HG03280 (cell line): Measurements from ENCODE around the gene SETX.
A peak's percentile ranks its signal among the peaks of the same experiment; 100 is the strongest.

Experiments
- ATAC-seq: cut with Tn5 transposase; IDR thresholded peaks from one replicate; pipeline ENCODE4 v1.9.1; 2021; ENCODE audit warnings: mild to moderate bottlenecking, moderate library complexity; ENCODE audit not compliant: unreplicated experiment

The SETX gene

DNA sequence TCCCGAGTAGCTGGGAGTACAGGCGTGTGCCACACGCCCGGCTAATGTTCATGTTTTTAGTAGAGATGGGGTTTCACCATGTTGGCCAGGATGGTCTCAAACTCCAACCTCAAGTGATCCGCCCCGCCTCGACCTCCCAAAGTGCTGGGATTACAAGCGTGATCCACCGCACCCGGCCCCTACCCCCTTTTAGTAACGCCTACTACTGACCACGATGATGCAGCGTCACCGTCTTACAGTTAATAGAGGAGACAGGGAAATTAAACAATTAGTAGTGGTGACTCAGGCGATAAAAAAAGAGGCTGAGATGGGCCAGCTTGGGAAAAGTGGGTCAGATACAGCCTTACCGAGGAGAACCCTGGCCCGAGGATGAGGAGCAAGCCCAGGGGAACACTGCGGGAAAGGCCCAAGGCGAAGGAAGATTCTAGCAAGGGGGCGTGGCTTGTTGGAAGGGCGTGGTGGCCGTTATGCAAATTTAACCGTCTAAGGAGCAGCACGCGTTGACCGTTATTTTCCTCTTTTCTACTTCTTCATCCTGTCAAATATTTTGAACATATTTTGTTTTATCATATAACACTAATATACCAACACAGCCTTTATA, 1.6 kb upstream of the SETX start:
- no peak for ATAC-seq

DNA sequence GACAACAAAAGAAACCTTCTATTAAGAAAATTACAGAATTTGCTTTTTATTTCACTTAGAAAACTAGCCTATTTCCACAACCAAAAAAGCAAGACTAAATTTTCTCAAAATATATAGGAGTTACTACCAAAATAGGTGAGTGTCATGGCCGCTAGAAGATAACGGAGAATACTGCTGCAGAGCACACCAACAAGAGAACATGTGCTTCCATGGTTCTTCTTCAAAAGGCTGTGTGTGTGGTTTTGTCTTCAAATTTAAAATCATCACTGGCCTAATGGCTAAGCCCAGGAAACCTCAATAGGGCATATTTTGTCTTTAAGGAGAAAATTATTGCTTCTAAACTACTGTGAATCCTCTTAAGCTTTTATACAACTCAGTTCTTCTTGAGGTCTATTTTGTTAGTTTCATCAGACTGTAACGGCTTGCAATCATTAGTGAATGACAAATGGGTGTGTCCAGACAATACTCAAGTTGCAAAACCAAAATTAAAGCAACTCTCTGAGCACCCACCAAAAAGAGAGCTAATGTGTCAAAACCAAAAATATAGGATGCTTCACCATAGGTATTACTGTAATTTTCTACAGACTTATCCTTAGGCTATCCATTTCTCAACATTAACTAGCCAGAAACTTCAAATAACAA, 3.3 kb downstream of the SETX start:
- no peak for ATAC-seq

DNA sequence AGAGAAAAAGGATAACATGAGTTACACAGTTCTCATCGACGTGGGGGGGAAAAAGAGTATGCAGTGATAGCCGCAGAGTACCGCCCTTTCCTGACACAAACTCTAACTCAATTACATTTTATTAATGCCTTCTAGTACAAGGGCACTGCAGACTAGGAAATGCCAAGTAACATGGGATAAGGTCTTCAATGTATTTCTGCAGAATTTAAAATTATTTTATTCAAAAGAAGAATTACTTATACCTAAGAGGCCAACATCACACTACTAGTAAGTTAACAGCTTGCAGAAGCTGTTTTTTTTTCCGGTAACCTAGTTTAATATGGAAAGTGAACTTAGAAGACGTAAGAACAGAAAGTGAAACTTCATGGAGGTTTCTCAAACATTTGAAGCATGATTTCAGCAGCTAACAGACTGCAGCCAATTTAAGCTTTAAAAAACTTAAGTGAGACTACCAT, 3.9 kb downstream of the SETX start:
- ATAC-seq = peak; percentile 23

DNA sequence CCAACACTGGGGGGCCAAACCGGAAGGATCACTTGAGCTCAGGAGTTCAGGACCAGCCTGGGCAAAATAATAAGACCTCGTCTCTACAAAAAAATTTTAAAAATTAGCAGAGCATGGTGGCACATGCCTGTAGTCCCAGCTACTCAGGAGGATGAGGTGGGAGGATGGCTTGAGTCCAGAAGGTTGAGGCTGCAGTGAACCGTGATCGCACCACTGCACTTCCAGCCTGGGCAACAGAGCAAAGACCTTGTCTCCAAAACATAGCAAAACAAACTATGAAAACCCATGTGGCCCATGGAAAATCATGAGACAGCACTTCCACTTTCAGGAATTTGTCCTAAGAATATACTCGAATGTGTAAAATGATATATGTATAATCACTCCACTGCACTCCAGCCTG, 6.1 kb downstream of the SETX start:
- ATAC-seq = no peak

DNA sequence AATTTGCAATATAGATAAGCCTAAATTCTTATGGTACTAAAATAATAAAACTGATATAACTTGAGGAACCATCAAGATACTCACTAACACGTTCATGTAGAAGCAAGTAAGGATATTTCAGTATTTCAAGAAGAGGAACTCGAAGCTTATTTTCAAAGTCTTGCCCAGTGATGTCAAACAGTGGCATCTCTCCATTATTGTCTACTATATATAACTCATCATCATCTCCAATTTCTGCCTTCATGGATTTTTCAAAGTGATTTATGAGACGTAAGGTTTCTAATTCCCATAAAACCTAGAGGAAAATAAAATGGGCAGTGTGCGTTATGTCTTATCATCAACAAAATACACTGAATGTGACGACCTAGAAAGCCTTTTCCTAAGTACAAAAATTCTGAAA, 8.6 kb downstream of the SETX start:
- no peak for ATAC-seq

DNA sequence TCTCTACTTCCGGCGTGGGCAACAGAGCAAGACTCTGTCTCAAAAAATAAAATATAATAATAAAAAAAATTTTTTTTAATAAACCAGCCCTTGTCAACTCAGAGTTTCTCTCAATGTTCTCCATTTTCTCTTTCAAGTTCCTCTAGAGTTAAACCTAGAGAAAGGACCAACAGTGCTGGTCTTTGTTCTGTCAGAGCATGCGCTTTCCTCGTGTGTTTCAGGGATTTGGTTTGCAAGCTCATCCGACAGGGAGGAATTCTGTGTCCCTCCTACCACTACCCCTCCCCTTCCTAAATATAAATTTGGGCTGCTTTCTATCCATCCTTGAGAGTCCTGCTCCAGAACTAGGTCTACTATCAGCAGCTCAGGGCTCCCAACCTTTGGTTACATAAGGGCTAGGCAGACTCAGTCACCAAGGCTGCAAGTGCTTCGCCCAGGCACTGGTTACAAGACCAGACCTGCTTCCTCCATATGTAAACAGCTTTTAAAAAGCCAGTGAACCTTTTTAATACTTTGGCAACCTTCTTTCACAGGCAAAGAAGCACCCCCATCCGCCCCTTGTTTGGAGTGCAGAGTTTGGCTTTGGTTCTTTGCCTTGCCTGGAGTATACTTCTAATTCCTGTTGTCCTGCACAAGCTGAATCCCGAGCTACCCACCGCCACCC, 13.5 kb downstream of the SETX start:
- no peak for ATAC-seq

DNA sequence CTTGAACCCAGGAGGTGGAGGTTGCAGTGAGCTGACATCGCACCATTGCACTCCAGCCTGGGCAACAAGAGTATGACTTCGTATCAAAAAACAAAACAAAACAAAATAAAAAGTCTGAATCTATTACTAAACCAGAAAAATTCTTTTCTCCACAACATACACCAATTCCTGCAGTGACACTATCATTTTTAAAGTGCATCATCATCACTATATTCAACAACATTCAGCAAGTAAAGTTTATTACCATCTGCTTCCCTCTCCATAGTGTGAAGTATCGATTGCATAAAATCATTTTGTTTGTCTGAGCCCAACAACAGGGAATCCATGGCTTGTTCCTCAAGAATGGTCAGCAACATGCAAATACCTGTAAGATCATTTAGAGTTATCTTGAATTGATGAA, 20.4 kb downstream of the SETX start:
- no peak for ATAC-seq

DNA sequence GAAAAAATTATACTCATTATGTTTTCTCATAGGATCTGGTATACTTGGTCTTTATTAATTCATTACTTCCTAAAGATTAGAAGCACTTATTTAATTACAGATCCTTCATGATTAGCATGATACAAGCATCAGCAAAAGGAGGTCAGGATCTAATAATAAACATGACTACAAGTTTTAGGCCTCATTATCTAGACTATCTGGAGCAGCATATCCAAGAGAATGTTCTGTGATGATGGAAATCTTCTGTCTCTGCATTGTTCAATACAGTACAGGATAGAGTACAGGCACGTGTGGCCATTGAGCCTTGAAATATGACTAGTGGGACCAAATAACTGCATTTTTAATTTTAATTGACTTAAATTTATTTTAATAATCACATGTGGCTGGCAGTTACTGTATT, 21.2 kb downstream of the SETX start:
- ATAC-seq = no peak

DNA sequence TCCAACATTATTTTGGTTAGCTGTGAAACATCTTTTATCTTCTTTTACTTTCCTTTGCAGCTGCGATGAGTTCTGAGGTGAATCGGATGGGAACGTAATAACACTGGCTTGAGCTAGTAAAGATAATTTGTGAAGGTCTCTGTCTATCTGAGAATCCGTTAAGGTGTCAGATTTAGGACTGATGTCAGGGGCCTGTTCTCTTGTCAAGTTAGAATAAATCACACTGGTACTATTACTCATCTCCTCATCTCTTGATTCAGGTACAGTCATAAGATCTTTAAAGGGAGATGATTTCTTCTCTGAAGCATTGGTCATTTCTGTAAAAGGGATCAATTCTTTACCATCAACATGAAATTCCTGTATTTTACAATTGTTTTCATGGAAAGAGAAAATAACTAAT, 26.2 kb downstream of the SETX start:
- no peak for ATAC-seq

DNA sequence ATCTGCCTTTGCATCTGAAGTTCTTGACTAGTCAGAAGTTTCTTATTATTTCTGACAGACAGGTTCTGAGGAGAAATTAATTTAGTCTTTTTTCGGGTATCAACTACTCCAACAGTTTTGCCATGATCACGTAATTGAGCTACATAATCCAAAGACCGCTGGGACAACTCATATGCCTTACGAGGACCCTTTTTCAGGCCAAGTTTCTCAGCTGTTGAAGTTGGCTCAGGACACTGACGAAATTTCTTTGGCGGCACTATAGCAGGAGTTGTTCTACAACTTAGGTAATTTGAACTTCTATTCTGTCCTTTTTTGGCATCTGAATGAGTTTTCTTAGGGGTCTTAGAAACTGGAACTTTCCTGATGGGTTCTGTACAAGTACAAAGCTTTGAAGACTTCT, 27.2 kb downstream of the SETX start:
- no peak for ATAC-seq

DNA sequence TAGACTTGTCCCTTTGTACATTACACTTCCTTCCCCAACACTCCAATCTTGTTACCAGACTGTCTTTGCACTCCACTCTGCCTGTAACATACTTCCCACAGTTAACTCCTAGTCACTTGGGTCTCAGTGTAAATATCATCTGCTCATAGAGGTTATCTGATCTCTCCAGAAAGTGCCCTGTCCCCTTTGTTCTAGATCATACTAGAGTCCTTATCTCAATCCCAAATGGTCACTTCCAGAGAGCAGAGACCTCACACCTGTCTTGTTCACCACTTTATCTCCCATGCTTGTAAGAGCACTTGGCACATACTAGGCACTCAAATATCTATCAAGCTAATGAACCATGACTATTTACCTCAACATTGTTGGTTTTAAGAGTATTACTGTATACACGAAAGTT, 30.4 kb downstream of the SETX start:
- no peak for ATAC-seq

DNA sequence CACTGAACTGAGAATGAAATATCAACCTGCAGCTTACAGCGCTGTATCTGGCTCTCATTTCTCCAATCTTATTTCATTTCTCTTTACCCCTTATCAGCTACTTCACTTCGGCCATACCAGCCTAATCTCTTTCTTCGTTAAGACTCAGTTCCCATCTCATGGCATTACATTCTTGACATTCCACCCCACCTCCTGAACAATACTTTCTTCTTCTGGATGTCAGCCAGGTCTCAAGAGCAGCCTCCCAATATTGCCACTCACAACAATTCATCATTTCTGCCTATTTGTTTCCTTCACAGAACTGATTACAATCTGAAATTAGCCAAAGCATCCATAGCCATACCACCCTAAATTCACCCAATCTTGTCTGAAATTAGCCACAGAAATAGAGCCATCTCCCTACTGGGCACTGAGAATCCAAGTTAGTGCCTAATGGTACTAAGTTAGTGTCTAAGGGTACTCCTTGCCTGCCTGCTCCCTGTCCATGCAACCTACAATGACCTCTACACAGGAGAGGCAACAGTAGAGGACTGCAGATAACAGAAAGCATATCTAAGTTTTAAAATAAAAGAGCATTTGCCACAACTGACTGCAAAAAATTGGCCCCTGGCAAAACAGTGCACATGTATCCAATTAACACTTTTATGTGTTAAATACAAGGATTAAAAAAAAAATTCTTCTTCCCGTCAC, 35.2 kb downstream of the SETX start:
- no peak for ATAC-seq

DNA sequence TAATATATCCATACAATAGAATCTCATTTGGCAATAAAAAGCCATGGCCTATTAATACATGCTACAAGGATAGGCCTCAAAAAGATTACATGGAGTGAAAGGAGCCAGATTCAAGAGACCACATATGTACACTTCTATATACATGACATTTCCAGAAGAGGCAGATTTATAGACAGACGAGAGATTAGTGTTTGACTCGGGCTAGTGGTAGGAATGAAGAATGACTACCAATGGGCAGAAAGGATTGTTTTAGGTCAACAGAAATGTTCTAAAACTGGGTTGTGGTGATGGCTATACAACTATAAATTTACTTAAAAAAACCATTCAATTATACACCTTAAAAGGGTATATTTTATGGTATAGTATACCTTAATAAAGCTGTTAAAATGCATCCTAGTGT, 41.9 kb downstream of the SETX start:
- no peak for ATAC-seq

DNA sequence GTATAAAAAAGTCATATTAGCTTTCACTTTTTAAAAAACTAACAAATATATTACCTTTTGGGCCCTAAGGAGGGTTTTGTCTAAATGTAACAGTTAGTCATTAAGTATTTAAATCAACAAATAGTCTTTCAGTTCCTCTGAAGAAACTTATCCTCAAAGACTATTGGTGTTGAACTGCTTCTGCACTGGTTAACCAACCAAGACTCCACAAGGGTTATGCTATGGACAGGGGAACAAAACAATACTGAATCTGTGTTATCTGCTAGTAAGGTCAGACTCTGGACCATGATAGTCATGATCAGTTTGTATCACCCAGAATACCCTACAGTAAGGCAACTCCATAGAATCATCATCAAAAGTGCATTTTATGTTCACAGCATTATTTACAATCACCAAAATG, 42.4 kb downstream of the SETX start:
- no peak for ATAC-seq

DNA sequence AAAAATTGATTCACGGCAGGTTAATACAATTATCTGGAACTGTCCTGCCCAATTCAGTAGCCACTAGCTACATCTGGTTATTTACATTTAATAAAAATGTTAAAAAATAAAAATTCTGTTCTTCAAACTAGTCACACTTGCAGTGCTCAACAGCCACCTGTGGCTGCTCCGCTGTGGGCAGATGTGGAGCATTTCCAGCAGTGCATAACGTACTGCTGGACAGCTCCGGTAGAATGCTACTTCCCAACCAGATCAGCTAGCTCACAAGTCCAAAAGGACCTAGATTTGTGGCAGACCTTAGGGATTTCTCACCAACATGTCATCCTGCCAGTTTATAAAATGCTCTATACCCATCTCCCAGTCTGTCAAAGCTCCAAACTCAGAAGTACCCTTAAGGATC, 42.8 kb downstream of the SETX start:
- no peak for ATAC-seq

DNA sequence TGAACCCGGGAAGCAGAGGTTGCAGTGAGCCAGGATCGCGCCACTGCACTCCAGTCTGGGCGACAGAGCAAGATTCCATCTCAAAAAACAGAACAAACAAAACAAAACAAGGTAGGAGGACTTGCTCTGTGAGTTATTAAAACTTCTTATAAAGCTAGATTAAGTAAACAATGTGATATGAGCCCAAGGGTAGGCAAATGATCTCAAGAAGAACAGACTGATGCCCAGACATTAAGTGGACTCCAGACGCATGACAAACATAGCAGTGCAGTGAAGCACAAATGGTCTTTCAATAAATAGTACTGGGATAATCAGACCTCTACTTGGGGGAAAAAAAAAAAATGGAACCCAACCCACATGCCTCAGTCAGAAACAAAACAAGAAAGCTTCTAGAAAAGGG, 45.7 kb downstream of the SETX start:
- no peak for ATAC-seq

DNA sequence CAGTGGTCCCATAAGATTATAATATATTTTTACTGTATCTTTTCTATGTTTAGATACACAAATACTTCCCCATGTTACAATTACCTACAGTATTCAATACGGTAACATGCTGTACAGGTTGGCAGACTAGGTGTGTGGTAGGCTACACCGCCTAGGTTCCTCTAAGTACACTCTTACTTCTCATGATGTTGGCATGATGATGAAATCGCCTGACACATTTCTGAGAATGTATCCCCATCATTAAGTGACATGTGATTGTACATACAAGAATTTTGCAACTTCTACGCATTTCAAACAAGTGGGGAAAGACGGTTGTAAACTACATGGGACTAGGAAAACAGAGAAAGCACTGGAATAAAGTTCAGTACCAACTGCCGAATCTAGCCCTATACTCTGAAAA, 53.3 kb downstream of the SETX start:
- no peak for ATAC-seq

DNA sequence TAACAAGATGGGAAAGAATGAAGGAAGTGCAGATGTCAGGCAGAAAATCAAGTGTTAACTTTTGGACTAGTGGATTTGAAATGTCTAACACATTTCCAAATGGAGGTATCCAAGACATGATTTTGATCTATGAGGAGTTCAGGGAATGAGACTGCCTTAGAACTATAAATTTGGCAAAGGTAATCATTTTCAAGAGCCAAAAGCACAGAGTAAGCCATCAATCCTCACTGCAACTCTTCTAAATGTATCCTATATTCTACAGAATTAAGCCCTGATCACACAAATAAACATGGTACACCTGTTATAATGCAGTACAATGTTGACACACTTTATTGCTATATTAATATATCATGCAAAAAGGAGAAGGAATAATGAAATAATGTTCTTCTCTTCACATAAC, 55.6 kb downstream of the SETX start:
- ATAC-seq = no peak

DNA sequence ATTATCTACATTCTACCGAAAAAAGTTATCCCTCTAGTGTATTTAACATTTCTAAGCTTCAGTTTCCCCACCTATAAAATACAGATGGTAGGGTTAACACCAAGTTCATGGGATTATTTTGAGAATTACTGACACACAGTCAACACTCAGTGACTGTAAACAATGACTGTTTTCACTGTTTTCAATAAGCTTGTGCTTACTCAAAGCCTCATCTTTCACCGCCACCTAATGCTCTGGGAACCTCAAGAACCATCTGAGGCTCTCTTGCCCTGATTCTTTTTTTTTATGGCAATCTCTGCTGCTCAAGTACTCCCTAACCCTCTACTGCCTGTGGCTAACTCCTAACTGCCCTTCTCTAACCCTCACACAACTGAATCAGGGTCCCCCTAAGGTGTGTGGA, 59.6 kb downstream of the SETX start:
- no peak for ATAC-seq

DNA sequence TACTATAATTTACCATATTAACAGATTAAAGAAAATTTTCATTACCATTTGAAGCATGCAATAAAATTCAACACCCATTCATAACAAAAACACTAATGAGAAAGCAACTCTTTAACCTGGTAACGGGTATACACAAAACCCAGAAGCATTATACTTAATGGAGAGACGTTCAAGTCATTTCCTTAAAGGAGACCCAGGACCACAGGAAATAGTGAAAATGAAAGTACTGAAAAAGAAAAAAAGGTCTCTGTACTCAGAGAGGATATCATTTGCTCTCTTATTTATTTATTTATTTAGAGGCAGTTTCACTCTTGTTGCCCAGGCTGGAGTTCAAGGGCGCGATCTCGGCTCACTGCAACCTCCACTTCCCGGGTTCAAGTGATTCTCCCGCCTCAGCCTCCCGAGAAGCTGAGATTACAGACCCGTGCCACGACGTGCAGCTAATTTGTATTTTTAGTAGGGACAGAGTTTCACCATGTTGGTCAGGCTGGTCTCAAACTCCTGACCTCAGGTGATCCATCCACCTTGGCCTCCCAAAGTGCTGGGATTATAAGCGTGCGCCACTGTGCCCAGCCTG, 61.6 kb downstream of the SETX start:
- no peak for ATAC-seq

DNA sequence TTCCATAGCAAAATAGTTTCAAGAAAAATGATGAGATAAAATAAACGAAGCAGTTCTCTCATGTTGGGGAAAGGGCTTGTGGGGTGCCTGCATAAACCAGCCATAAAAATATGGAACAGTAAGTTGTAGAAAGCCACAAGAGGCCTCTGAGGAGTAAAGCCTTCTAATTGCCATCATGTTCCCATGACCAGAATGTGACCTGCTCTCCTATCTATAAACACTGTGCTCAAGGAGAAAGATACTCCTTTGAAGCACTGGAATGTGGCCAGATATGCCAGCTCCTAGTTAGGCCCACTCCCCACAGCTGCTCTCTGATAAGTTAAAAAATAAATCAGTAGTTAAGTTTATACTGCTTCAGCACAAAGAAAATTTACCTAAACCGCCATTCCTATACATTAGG, 65.8 kb downstream of the SETX start:
- no peak for ATAC-seq

DNA sequence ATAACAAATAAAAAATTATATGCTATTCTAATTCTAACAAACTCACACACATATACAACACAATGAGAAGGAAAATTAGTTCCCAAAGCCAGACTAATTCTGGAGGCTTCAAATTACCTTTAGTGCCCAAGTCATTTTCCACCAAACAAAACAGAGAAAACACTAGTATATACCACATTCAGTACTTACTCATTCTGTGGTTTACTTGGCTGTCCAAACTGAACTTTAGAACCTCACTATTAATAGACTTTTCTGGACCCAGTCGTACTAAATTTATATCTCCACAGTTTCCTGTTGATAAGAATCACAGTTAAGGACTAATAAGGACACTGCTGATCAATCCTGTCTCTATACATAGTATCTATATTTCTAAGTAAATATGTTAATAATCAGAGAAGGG, 66.4 kb downstream of the SETX start:
- ATAC-seq = no peak
